Right cardiac atrium (tissue), 5 donors: ENCODE results near the gene MICAL1. TPM values are rescaled to one million over a fixed set of nuclear protein-coding genes. Genes with fewer than 3 reads are reported as not detected.
A peak's percentile ranks its signal among the peaks of the same experiment; 100 is the strongest.

Experiments
- ATAC-seq, 2 donors: fragments of 200-7000 bp; cut with Tn5 transposase; one replicate each; pipeline versions ENCODE4 v1.8.0 to v1.9.1; 2020; ENCODE audit warnings: moderate library complexity in 2 of 2, mild to moderate bottlenecking in 1 of 2
- DNase-seq, 3 donors: peaks; one replicate each; pipeline ENCODE4 v3.0.0-alpha.2; 2020
- H3K27ac ChIP-seq: one replicate; pipeline ENCODE4 v1.5.1; 2013; ENCODE audit warnings: mild to moderate bottlenecking, low read length, control low read depth, moderate library complexity
- H3K27me3 ChIP-seq: one replicate; pipeline ENCODE4 v1.6.1; 2013; ENCODE audit not compliant: control insufficient read depth, insufficient read depth
- H3K4me1 ChIP-seq: one replicate; pipeline ENCODE4 v1.6.1; 2013; ENCODE audit warnings: low read length; ENCODE audit not compliant: control insufficient read depth, insufficient read depth
- H3K4me3 ChIP-seq: one replicate; pipeline ENCODE4 v1.5.1; 2013; ENCODE audit warnings: low read length, control low read depth
- H3K9me3 ChIP-seq: one replicate; pipeline ENCODE4 v1.6.1; 2013; ENCODE audit warnings: low read length; ENCODE audit not compliant: control insufficient read depth
- WGBS: extraction: QIAGEN DNeasy Blood & Tissue Kit; methylation state at CpG from one replicate; pipeline ENCODE4 v1.1.7; 2013; 5-methylcytosine and 5-hydroxymethylcytosine counted together
- intact Hi-C, 4 donors: fragments of 100-400 bp; cut with DNase I; formaldehyde crosslinking; loops; one replicate each; pipeline versions ENCODE4 v1.11.0 to v1.14.0; 2022 to 2023
- polyA plus RNA-seq: library from polyadenylated mRNA; stranded (reverse); fragments of 200-250 nt; gene quantifications from one replicate; pipeline ENCODE4 v1.2.3, GENCODE V29; 2013
- total RNA-seq, 4 donors: library from RNA; stranded (reverse); fragmentation: NEBNext Ultra II Directional; extraction: Animal tissue kit (Norgen Biotek cat#: 25700); gene quantifications; one replicate each; pipeline ENCODE4 v1.2.1, GENCODE V29; 2021
- donor health status: healthy with polysubstance abuse.
- donor health status: DM: no; HTN: yes; CAD: no.
- donor health status: DM: no; HTN: no; CAD: no.
- donor health status: DM: no; HTN: yes; CAD: no; lungs with severe emphysema.
- donor health status: DM: yes; HTN: yes; CAD: no.

Gene MICAL1
- total and polyA plus RNA-seq, 5 donors, result 4.8 to 9.2 (median 7.4) TPM

DNA sequence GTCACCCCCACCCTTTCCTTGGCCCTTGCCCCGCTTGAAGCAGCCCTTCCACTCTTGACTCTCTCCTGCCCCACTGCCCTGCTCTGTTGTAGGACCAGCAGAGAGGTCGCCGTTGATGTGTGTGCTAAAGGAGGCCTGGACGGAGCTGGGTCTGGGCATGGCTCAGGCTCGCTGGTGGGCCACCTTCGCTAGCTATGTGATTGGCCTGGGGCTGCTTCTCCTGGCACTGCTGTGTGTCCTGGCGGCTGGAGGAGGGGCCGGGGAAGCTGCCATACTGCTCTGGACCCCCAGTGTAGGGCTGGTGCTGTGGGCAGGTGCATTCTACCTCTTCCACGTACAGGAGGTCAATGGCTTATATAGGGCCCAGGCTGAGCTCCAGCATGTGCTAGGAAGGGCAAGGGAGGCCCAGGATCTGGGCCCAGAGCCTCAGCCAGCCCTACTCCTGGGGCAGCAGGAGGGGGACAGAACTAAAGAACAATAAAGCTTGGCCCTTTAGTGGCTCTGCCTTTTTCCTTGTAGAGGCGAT lies 12.1 kb downstream of the MICAL1 start:
- H3K9me3 ChIP-seq, result no peaks in the 10 kb centered on the region
- DNase-seq (peak in 1 of 3 donors; percentile 50), ATAC-seq (no peak)
- WGBS, result 94% methylated on average over 10 of the region's 10 CpGs
- no peak overlapping the region for H3K4me3 ChIP-seq
- no peaks in the 10 kb centered on the region for H3K27me3 ChIP-seq
- H3K27ac ChIP-seq, result no peak overlapping the region
- intact Hi-C loops, result no loop called here
- H3K4me1 ChIP-seq, result peaks cover 2% of the 10 kb centered on the region

DNA sequence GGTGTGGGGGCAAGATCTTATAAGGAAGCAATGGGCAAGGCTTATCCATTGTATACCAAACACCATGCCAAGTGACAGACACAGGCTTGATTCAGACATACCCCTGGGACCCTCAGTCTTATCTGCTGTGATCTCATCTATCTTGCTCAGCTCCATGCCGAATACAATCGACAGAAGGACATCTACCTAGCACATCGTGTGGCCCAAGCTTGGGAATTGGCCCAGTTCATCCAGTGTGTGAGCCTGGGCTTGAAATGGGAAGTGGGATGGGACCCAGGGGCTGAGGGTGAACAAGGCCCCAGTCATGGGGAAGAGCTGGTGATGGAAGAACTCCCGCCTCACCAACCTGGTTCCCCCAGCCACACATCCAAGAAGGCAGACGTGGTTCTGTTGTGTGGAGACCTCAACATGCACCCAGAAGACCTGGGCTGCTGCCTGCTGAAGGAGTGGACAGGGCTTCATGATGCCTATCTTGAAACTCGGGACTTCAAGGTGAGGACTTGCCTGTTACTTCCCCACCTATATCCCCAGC lies 13.1 kb downstream of the MICAL1 start:
- Histone ChIP-seq H3K4me1 (peaks cover 2% of the 10 kb centered on the region), H3K27me3 (no peaks in the 10 kb centered on the region), H3K4me3 (no peak overlapping the region), H3K27ac (no peak overlapping the region), H3K9me3 (no peaks in the 10 kb centered on the region)
- intact Hi-C loops, result no loop called here
- no peak for DNase-seq
- WGBS, result 93% methylated on average over 6 of the region's 6 CpGs
- no peak for ATAC-seq

- ATAC-seq, result peak; percentile 36 to 50
- intact Hi-C loops, result no loop called here
- WGBS, result 1% methylated on average over 31 of the region's 31 CpGs
- H3K9me3 ChIP-seq, result no peaks in the 10 kb centered on the region
- H3K27me3 ChIP-seq, result no peaks in the 10 kb centered on the region
- peaks cover 2% of the 10 kb centered on the region for H3K4me1 ChIP-seq
- peak overlapping the region; percentile 49 for H3K27ac ChIP-seq
- peak overlapping the region; percentile 75 for H3K4me3 ChIP-seq
- DNase-seq, result peak; percentile 49 to 80 (median 77)
Measured at GRCh38 chr6:109441069-109441816, 14.3 kb downstream of the MICAL1 start.

GRCh38 chr6:109440331-109441068 lies 15.1 kb downstream of the MICAL1 start, which contains the start of the genes PPIL6 and SMPD2:
TSS of gene PPIL6 (minus strand) at chr6:109440628. CDS start at chr6:109440590, 38 bp downstream.
TSS of gene SMPD2 (plus strand) at chr6:109440724. CDS start at chr6:109441122, 398 bp downstream.
- ATAC-seq (peak; percentile 95 to 96), DNase-seq (peak; percentile 91 to 97 (median 97))
- under 1% methylated on average over 102 of the region's 102 CpGs for WGBS
- Histone ChIP-seq H3K4me3 (peak within 1 kb of the TSS; percentile 75), H3K4me1 (peaks cover 2% of the 10 kb centered on the region), H3K27ac (peak within 1 kb of the TSS; percentile 73), H3K27me3 (no peaks in the 10 kb centered on the region), H3K9me3 (no peaks in the 10 kb centered on the region)
- intact Hi-C loops, result no loop called here

GRCh38 chr6:109436041-109436440 lies 19.5 kb downstream of the MICAL1 start:
- intact Hi-C loops, result no loop called here

DNA sequence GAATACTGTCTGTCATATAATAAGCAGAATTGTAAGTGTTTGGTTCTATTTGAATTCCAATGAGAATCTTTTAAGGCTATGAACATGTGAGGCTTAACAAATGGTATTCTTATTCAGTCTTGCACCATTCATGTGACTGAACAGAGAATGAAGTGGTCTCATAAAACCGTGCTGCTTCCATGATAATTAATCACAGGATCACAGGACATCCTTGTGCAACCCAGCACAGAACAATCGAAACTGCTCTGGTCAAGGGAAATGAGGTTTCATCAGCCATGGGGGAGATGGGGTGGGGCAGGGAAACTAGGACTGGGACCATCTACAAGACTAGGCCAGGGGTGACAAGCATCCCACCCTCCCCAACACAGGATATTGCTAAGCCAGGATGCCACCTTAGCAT lies 21.1 kb downstream of the MICAL1 start:
- no peaks in the 10 kb centered on the region for H3K27me3 ChIP-seq
- intact Hi-C loops, result no loop called here
- 56% methylated on average over 2 of the region's 2 CpGs for WGBS
- ATAC-seq (no peak), DNase-seq (no peak)
- H3K9me3 ChIP-seq, result no peaks in the 10 kb centered on the region
- H3K27ac ChIP-seq, result no peak overlapping the region
- no peak overlapping the region for H3K4me3 ChIP-seq
- H3K4me1 ChIP-seq, result peaks cover 2% of the 10 kb centered on the region

More at GRCh38 chr6:109436041-109436440, 19.5 kb downstream of the MICAL1 start:
- no peaks in the 10 kb centered on the region for H3K4me1 ChIP-seq
- no peaks in the 10 kb centered on the region for H3K9me3 ChIP-seq
- H3K27me3 ChIP-seq, result no peaks in the 10 kb centered on the region
- H3K27ac ChIP-seq, result no peak overlapping the region
- WGBS, result 95% methylated on average over 5 of the region's 5 CpGs
- H3K4me3 ChIP-seq, result no peak overlapping the region
- DNase-seq, result no peak
- no peak for ATAC-seq

DNA sequence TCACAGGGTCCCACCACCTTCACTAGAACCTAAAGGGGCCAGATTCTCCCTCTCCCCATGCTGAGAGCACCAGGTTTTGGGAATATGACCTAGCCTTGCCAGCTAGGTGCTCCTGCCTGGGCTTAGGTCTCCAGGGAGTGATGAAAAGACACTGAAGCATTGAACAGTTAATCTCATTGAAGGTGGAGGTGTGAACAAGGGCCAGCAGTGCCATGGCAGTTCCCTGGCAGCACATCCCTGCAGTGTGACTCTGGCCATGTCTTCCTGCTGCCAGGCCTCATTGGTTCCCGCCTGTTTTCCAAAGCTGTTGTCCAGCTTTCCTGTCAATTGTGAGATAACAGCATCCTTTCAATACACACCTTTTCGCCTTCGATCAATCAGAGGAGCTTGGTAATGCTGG lies 26.1 kb downstream of the MICAL1 start:
- intact Hi-C loops, result no loop called here
- Histone ChIP-seq H3K9me3 (no peaks in the 10 kb centered on the region), H3K27ac (no peak overlapping the region), H3K4me3 (no peak overlapping the region), H3K27me3 (no peaks in the 10 kb centered on the region), H3K4me1 (peaks cover 4% of the 10 kb centered on the region)
- 91% methylated on average over 3 of the region's 3 CpGs for WGBS
- DNase-seq, result no peak
- no peak for ATAC-seq

DNA sequence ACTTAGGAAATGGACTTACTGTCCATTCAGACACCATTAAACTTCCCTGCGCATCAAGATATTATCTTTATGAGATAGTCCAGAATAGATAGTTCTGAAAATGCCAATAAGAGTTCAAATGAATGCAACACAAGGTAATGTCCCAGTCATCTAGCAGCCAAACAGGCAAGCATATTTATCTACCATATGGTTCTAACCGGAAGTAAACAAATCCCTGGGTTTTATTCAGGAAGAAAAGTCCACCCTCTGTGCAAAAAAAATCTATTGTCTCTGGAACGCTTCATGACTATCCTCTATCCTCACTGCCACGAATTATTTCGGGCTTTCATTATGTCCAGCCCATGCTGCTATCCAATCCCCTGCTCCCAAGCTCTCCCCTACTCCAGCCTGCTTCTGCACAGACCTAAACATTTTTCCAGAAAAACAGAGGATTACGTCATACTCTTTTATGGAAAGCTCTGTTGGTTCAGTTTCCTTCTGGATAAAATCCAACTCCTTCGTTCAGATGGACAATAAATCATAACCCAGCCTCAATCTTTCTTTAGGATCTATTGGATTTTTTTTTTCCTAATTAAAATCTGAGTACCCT lies 26.6 kb downstream of the MICAL1 start:
- Histone ChIP-seq H3K27me3 (no peaks in the 10 kb centered on the region), H3K4me1 (peaks cover 4% of the 10 kb centered on the region), H3K9me3 (no peaks in the 10 kb centered on the region), H3K27ac (no peak overlapping the region), H3K4me3 (no peak overlapping the region)
- intact Hi-C loops, result no loop called here
- DNase-seq (no peak), ATAC-seq (peak; percentile 47 to 63)
- WGBS, result 38% methylated on average over 7 of the region's 7 CpGs

GRCh38 chr6:109424946-109425345 lies 30.6 kb downstream of the MICAL1 start:
- no peak for ATAC-seq
- no peaks in the 10 kb centered on the region for H3K27me3 ChIP-seq
- no peak overlapping the region for H3K4me3 ChIP-seq
- intact Hi-C loops, result no loop called here
- H3K9me3 ChIP-seq, result no peaks in the 10 kb centered on the region
- H3K4me1 ChIP-seq, result peaks cover 4% of the 10 kb centered on the region
- WGBS, result 90% methylated on average over 2 of the region's 2 CpGs
- DNase-seq, result no peak
- no peak overlapping the region for H3K27ac ChIP-seq

GRCh38 chr6:109421184-109421583 lies 34.4 kb downstream of the MICAL1 start:
- DNase-seq, result no peak
- Histone ChIP-seq H3K9me3 (no peaks in the 10 kb centered on the region), H3K4me3 (no peak overlapping the region), H3K27me3 (no peaks in the 10 kb centered on the region), H3K27ac (no peak overlapping the region), H3K4me1 (no peaks in the 10 kb centered on the region)
- intact Hi-C loops, result no loop called here
- WGBS, result 85% methylated on average over 1 of the region's 1 CpG
- no peak for ATAC-seq
